GM20431 (cell line): ENCODE results near the gene ATN1.
"Not testable (repeated sequence)": the region's sequence is repeated elsewhere in the genome, so short reads cannot be mapped to it uniquely, and the experiment has no call there.

Source experiments
- in situ Hi-C: fragments of 300-500 bp; cut with MseI, MboI; formaldehyde crosslinking; loops from one replicate; pipeline ENCODE4 v1.15.0; 2020; ENCODE audit warnings: low sequenced_read_pairs; ENCODE audit not compliant: unreplicated experiment

Gene ATN1

DNA sequence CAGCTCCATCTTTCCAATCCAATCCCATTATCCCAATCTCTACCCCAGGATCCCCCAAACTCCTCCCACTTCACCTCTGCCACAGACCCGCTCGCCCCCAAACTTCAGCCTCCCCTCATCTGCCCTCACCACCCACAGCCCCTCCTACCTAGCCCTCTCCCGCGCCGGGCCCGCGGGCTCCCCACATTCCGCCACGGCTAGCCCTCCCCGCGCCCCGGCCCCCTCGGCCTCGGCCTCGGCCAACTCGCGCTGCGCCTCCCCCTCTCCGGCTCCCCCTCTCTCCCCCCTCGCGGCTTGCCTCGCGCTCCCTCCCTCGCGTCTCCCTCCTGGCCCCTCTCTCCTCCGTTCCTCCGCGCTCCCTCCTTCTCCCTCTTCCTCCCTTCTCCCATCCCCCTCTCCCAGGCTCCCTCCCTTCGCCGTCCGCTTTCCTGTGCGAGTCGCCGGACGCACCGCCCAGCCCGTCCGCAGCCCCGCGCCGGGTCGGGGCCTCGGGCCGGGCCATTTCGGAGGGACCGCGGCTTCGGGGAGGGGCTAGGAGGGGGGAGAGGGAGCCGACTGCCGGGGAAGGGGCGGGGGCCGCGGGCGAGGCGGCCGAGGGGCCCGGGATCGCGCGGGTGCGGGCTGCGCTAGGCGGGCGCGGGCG lies at the start of gene ATN1:
Gene ATN1 (plus strand): TSS at position 581 of the 643 bp plus-strand sequence. CDS start 6,043 bp downstream, outside the sequence.
- in situ Hi-C loops: no loop called here

DNA sequence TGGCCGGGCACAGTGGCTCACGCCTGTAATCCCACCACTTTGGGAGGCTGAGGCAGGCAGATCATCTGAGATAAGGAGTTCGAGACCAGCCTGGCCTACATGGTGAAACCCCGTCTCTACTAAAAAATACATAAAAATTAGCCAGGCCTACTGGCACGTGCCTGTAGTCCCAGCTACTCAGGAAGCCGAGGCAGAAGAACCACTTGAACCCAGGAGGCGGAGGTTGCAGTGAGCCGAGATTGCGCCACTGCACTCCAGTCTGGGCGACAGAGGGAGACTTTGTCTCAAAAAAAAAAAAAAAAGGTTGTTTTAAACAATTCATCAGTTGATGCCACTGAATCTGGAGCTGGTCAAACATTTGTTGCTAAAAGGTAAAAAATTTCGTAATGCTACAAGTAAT lies 47.9 kb upstream of the ATN1 start:
- in situ Hi-C loops: not testable (repeated sequence)

DNA sequence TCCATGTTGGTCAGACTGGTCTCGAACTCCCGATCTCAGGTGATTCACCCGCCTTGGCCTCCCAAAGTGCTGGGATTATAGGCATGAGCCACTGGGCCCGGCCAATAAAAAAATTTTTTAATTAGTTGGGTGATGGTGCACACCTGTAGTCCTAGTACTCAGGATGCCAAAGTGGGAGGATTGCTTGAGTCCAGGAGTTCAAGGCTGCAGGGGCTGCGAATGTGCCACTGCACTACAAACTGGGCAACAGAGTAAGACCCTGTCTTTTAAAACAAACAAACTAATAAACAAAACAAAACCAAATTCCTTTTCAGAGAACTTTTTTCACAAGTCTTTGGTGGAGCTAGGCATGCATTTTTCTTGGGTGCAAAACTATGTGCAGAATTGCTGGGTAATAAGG lies 44.5 kb upstream of the ATN1 start:
- in situ Hi-C loops: no loop called here

GRCh38 chr12:6883683-6884082 lies 44.1 kb upstream of the ATN1 start:
- in situ Hi-C loops: no loop called here

DNA sequence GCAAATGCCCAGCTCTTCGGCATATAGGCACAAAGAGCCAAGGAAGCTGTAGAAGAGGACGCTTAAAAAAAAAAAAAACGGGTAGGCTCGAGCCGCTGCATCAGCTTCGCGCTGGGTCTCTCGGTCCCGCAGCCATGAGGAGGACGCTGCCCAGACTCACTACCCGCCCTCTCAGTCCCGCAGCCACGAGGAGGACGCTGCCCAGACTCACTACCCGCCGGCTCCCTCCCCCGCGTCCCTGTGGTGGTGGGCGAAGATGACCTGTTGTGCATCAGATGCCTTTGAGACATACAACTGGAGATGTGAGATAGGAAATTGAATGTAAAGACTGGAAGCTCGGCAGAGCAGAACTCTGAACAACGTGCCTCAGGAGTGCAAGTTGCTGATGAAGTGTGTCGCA lies 43.2 kb upstream of the ATN1 start:
- in situ Hi-C loops: no loop called here

DNA sequence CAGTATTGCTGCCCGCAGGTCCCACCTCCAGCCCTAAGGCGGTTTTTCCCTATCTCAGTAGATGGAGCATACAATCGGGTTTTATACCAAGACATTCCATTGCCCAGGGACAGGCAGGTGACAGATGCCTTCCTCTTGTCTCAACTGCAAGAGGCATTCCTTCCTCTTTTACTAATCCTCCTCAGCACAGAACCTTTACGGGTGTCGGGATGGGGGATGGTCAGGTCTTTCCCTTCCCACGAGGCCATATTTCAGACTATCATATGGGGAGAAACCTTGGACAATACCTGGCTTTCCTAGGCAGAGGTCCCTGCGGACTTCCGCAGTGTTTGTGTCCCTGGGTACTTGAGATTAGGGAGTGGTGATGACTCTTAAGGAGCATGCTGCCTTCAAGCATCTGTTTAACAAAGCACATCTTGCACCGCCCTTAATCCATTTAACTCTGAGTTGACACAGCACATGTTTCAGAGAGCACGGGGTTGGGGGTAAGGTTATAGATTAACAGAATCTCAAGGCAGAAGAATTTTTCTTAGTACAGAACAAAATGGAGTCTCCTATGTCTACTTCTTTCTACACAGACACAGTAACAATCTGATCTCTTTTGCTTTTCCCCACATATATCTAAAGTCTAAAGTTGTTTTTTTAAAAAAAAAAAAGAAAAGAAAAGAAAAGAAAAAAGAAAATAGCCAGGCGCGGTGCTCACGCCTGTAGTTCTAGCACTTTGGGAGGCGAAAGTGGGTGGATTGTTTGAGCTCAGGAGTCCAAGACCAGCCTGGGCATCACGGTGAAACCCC lies 41.4 kb upstream of the ATN1 start:
- in situ Hi-C loops: not testable (repeated sequence)

DNA sequence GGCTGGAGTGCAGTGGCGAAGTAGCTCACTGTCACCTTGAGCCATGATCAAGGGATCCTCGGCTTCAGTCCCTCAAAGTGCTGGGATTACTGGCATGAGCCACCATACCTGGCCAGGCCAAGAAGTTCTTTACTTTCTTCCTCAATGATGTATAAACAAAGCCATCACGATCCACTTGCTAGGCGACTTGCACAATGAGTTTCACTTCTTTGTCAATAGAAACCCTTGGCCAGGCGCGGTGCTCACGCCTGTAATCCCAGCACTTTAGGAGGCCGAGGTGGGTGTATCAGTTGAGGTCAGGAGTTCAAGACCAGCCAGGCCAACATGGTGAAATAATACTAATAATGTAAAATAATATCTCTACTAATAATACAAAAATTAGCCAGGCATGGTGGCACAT lies 40.3 kb upstream of the ATN1 start:
- in situ Hi-C loops: no loop called here

DNA sequence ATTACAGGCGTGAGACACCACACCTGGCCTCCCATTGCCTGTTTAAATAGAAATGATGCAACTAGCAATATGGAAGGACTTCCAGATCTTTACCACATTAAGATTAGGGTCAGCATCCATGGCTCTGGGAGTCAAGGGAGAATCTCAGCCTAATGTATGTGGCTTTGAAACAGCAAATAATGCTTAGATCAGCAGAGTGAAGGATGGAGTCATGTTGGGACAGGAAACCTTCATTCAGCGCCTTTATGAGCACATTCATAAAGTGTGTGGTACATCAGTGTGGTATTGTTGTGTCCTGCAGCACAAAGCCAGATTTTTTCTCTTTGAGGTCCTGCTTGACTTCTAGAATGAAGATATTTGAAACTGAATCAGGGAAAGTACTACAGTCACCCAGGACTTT lies 39.4 kb upstream of the ATN1 start:
- in situ Hi-C loops: no loop called here

- in situ Hi-C loops: not testable (repeated sequence)
These were observed 39.0 kb upstream of the ATN1 start for GRCh38 chr12:6888794-6889193.

DNA sequence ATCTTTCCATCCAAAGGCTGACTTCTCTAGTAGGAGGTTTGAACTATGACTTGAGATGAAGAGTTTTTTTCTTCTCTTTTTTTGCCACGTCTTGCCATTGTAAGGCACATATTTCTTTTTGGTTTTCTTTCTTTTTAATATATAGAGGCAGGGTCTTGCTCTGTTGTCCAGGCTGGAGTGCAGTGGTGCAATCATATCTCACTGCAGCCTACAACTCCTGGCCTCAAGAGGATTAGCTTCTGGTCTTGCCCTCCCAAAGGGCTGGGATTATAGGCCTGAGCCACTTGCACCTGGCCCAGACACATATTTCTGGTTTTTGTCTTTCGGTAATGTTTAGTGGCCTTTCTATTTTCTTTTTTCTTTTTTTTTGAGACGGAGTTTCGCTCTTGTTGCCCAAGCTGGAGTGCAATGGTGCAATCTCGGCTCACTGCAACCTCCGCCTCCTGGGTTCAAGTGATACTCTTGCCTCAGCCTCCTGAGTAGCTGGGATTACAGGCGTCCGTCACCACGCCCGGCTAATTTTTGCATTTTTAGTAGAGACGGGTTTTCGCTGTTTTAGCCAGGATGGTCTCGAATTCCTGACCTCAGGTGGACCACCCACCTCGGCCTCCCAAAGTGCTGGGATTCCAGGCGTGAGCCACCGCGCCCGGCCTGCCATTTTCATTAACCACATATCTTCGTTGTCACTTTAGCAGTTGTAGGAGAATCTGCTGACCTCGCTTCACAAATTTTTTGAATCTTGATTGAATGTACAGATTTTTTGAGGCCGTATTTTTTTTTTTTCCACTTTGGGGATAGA lies 37.8 kb upstream of the ATN1 start:
- in situ Hi-C loops: not testable (repeated sequence)

- in situ Hi-C loops: no loop called here
These were observed 36.7 kb upstream of the ATN1 start for GRCh38 chr12:6890789-6891645.

DNA sequence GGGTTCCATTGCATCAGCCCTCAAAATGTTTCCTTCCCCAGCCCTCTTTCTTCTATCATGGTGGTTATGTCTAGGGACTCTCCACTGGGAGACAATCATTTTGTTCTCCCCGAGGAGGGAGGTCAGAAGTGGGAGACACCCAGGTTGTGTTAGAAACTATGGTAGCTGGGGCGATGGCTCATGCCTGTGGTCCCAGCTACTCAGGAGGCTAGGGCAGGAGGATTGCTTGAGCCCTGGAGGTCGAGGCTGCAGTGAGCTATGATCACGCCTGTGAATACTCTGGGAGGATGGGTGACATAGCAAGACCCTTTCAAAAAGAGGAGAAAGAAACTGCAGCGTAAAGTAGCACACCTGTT lies 36.1 kb upstream of the ATN1 start:
- in situ Hi-C loops: no loop called here

- in situ Hi-C loops: not testable (repeated sequence)
These were observed 35.1 kb upstream of the ATN1 start for GRCh38 chr12:6892683-6893082.

DNA sequence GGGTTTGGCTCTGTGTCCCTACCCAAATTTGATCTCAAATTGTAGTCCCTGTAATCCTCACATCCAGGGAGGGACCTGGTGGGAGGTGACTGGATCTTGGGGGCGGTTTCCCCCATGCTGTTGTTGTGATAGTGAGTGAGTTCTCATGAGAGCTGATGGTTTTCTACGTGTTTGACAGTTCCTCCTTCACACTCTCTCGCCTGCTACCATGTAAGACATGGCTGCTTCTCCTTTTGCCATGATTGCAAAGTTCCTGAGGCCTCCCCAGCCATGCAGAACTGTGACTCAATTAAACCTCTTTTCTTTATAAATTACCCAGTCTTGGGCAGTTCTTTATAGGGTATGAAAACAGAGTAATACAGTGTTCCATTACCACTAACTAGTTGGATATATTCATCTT lies 33.4 kb upstream of the ATN1 start:
- in situ Hi-C loops: no loop called here

GRCh38 chr12:6896846-6897435 lies 30.8 kb upstream of the ATN1 start:
- in situ Hi-C loops: no loop called here

GRCh38 chr12:6899427-6899826 lies 28.3 kb upstream of the ATN1 start:
- in situ Hi-C loops: no loop called here

DNA sequence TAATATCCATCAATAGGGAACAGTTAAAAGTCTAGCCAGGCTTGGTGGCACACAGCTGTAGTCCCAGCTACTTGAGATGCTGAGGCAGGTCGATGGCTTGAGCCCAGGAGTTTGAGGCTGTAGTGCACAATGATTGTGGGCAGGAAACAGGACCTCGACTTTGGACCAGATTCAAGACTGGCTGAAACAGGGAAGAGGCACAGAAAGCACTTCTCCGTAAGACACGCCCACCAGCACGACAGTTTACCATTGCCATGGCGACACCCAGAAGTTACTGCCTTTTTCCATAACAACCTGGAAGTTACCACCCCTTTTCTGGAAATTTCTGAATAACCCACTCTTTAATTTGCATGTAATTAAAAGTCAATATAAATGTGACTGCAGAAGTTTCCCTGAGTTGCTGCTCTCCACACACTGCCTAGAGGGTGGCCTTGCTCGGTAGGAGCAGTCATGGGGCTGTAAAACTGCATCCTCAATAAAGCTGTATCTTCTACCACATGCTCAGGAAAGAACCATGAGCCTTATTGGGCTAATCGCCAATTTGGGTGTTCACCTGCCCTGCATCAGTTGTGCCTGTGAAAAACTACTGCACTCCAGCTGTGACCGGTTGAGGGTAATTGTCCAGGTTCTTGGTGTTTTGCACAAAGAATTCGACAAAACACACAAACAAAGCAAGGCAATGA lies 27.8 kb upstream of the ATN1 start:
- in situ Hi-C loops: no loop called here

GRCh38 chr12:6902448-6902847 lies 25.3 kb upstream of the ATN1 start:
- in situ Hi-C loops: no loop called here

- in situ Hi-C loops: no loop called here
These were observed 24.0 kb upstream of the ATN1 start for GRCh38 chr12:6903722-6904121.
